ENCODE measurements around the gene ADO.
A peak's percentile ranks its signal among the peaks of the same experiment; 100 is the strongest.

ADO gene

DNA sequence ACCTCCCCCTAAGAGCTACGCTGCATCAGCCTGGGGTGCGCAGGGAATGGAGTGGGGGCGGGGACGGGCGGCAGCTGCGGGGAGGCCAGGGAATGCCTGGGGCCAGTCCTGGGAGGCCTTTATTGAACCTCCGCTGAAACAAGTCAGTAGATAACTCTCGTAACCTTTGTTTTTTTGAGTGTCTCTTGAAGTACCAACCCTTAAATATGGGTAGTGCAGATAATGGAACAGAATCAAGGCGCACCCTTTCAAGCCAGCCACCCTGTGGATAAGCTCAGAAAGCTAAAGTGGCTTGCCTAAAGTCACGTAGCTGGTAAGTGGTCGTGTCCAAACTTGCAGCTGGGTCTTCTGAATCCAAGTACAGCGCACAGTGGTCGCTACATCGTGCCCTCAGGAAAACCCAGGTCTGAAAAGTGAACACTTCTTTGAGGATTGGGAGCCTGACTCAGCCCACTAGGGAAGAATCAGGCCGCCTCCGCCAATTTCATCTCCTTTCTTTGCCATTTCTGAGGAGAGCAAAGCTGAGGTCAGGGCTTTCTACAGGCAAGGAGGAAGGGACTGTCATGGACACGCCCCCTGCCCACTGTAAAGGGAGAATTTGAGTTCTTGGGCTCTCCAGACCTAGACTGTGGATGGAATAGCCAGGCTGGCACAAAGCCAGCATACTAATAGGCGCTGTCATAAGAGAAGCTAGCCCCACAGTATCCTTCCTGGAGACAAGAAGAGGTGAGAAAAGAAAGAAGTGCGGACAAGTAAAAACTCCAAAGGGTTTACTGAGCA, 14.8 kb downstream of the ADO start:
- DNase-seq: no peak

DNA sequence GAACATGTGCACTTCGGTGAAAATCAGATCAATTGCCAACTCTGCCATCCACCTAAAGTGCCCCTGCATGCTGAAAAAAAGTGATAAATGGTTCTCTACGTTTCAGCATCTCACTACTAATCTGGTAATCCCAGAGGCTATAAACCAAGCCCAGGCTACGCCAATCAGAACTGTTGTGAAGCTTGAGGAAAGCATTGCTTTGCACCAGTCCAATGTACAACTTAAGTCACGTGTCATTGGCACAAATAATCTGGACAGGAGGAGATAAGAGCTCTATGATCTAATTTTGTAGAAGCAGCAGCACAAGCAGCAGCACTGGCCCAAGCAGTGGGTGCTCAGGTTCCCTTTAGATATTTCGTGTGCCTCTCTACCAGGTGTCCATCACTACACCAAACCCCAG, 16.1 kb downstream of the ADO start:
- DNase-seq: no peak

DNA sequence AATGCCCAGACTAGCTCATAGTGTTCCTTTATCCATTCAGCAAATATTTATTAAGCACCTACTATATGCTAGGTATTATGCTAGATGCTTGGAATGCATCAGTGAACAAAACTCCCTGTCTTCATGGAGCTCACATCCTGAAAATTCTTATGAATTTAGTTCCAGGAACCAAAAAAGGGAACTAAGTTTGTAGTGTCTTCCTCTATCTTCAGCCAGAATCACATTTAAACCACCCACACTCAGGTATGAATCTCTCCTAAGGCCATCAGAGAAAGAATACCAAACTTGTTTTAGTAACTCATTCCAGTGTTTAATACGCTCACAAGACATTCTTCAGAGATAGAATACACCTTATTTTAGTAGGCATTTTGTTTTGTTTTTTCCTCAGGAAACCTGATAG, 21.8 kb downstream of the ADO start:
- no peak for DNase-seq

DNA sequence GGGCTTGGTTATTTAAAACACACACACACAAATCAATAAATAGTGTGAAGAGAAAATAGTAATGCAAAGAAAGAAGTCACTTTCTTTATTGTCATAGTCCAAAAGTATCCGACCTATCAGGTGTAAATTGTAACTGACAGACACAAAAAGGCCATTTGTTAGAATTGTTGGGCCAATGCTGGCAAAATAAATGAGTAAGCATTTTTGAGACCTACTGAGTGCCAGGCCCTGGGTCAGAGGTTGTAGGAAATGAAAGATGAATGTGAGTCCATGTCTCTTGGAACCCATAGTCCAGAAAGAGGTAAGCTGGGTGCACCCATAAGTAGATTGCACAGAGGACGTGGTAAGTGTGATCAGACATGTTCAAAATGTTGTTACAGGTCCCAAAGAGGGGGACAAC, 25.1 kb downstream of the ADO start:
- DNase-seq: no peak

DNA sequence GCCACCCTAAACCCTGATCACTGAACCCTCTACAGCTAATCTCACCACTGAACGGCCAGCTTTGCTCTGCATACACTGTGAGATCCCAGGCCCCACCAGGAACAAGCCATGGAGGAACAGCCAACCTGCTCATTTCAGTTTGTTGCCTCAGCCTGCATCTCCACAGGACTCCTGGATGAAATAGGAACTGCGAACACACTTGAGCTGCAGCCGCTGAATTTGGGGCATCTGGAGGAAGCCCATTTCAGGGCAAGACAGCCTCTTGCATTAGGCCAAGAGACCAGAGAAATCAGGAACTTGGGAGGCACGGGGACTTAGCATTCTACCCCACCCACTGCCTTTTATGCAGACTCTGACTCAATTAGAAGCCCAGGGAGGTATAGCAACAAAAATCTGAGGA, 26.2 kb downstream of the ADO start:
- DNase-seq: no peak

DNA sequence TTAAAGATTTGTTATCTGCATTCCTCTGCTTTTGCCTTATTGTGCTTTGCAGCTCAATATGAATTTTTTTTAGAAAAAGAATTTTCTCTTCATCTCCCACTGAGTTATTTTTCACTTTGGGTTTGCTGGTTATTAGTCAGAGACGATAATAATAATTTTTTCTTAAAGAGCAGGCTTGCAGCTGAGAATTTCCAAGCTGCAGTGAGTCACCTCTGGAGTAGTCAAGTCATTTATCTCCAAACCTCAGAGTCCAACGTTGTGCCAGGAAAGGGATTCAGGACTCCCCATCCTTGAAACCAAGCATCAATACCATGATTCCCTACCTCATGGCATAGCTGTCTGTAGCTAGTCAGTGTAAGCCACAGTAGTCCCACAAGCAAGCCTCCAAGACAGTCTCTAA, 26.8 kb downstream of the ADO start:
- DNase-seq: no peak

DNA sequence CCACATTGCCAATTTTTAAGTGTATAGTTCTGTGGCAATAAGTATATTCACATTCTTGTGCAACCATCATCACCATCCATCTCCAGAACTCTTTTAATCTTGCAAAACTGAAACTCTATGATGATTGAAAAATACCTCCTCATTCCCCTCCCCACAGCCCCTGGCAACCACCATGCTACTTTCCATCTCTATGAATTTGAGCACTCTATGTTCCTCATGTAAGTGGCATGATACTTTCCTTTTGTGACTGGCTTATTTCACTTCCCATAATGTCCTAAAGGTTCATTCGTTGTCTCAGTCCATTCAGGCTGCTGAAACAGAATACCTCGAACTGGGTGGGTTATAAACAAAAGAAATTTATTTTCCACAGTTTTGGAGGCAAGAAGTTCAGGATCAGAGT, 35.1 kb downstream of the ADO start:
- DNase-seq: no peak

DNA sequence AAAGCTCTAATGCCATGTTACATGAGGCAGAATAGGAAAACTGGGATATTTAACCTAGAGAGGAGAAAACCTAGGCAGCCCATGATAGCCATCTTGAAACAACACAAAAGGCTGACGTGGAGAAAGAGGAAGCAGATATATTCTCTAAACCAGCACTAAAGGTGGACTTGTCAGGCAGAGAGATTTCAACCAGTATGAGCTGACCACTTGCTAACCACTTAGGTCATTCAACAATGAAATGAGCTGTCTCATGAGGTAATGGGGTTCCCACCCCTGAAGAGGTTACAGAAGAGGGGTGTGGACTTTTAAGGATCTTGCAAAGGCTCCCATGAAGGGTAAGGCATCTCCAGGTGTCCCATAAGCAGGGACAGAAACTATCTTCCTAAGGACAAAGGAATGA, 38.5 kb downstream of the ADO start:
- no peak for DNase-seq

DNA sequence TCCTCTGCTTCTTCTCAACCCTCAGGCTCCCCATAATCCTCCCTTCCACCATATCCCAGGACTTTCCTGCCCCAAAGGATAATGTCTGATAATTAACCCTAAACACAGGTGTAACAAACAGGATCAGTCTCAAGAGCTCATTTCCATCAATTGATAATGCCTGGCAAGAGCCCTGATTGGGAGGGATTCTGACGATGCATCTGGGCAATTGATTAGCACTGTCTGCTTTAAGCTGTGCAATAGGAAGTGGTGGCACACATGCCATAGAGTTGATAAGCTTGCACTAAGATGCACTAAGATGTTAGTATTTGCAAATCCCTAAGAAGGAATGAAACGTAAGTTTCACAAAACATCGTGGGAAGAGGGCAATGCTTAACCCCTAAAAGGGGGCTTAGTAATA, 39.1 kb downstream of the ADO start:
- DNase-seq: no peak

DNA sequence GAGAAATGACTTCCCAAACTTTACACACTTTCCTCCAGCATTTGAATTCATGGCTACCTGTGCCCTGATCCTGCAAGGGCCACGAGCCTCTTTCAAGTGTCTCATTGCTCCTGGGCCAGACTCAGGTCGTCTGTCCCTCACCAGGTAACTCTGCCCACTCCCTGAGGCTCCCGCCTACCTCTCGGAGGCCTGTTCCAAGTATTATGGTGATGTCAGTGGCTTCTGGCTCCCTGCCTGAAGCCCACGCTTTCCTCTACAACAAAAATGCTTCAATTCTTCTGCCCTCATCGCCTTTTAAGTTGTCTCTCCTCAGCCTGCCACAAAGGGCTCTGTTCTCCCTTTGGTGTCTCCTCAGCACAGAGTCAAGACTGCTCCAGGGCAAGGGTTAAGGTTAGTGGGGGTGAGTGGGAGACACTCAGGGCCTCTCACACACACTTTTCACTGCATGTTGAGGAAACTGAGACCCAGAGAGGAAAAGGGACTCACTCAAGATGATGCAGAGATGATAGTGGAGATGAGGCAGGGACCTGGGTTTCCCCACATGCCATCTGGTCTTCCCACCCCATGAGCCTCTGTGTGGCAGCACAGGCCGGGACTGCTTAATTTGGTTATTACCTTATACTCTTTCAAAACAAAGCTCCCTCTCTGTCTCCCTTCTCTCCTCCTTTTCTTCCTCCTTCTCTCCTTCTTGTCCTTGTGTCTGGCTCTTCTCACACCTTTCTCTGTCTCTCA, 39.9 kb downstream of the ADO start:
- DNase-seq: no peak

DNA sequence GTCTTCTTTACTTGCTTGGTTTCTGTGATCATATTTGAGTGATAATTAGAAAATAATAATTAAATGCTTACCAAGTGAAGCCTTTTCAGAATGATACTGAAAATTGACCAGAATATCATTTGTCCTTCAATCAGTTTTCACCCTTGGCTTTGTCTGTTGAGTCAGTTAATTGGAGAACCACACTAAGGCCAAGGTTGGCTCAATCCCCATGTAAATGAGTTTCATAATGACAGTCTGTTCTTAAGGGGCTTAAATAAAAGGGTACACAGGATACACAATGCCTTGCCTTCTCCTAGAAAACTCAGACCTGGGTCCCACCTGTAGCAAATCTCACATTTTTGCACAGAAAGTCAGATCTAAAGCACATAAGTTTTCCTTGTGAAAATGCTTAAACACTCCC, 42.9 kb downstream of the ADO start:
- DNase-seq: no peak

DNA sequence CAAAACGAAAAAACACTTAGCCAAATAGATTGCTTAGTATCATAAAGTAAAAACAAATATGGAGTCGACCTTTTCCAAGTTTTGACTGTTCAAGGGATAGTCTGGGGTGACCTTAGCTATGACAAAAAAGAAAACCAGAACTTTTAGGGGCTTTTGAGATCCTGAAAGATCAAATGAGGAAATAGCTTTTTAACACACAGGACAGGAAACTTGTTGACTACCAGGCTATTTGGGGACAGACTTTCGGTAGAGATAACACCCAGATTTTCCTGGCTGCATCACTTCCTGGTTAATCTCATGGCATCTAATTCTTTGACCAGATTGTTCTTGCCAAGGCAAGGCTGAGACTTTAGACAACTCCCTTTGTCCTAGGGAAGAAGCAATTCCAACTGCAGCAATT, 46.1 kb downstream of the ADO start:
- DNase-seq: no peak

DNA sequence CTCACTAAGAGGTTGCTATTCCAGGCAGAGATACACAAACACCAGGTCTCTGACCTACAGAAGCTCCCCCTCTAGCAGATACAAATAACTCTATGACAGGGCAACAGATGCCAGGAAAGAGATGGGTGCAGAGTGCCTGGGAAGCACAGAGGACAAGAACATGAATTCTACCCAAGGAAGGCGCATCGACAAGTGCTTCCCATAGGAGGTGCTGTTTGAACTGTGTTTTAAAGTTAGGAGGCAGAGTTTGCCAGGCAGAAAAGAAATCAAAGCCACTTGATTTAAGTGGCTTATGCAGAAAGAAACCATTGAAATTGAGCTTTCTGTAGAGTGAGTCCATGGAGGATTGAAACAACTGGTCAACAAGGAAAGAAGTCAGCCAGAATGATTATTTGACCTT, 46.9 kb downstream of the ADO start:
- peak; percentile 31 for DNase-seq

DNA sequence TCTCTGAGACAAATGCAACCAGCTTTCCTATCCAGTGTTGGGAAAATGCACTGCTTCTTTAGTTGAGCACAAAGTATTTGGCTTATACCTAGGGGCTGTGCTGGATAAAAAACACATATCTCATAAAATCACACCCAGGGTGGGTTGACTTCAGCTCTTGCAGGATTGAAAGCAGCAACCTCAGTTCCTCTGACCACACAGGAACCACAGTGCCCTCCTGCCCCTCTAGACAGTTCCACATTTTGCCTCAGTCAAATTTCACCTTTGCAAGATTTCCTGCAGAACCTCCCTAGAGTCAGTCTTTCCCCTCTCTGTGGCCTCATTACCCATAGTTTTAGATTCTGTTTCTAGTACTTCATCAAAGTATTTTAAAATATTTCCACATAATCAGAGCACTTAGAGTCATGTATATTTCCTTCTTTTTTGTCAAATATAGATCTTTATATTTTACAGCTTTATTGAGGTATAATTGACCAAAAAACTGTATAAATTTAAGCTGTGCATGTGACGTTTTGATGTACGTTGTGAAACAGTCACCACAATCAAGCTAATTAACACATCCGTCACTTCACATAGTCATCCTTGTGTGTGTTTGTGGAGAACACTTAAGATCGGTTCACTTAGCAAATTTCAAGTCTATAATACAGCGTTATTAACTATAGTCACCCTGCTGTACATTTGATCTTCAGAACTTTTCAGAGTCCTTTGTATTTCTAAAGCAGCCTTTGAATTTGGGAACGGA, 48.6 kb downstream of the ADO start:
- peak; percentile 80 for DNase-seq

DNA sequence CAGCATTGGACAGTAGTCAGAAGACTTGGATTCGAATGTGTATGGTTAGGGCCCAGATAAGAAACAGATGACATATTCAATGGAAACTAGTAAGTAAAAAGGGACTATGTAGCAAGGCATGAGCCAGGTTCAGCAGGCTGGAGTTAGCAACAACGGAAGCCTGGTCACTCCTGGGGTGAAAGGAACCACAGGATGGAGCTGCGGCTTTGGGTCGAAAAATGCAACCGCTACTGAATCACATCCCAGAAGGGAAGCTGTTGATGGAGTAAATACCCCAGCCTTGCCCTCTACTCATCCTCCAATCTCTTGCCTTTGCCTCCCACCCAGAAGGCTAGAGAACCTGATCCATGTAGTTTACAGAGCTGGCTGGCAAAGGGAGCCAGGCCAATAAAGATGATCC, 49.2 kb downstream of the ADO start:
- DNase-seq: peak; percentile 81

DNA sequence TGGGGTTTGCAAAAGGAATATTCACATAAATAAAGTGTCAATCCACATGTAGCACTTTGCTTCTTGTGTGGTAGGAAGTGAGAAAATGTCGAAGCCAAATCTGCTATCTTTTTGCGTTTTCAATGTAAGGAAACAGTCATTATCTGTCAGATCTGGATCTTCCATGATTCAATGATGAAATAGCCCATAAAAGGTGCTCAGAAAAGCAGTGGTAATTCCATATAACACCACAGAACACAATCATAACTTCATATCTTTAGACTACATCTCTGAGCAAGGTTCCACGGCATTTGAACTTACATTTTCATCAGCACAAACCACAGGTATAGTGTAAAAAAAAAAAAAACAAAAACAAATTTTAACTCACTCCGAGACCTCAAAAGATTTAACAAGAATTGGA, 51.5 kb downstream of the ADO start:
- peak; percentile 74 for DNase-seq

All from activated CD4-positive, alpha-beta T cell treated with anti-CD3 and anti-CD28 coated beads, Interleukin-10, Interleukin-2, amounts not matched to agents 100 ng/mL and 50 ng/mL, durations not matched to agents 16 hours and 8 hours (primary cell).